DMS114 treated with DMSO at 0.1 percent for 48 hours (cell line): ENCODE data around the gene SRSF2.
"Not testable (repeated sequence)": the region's sequence is repeated elsewhere in the genome, so short reads cannot be mapped to it uniquely, and the experiment has no call there.

Source experiments
- DNase-seq: peaks from one replicate; lab custom pipeline; 2025; ENCODE audit not compliant: unreplicated experiment; lab: John Stamatoyannopoulos, UW

SRSF2 gene, protein sequence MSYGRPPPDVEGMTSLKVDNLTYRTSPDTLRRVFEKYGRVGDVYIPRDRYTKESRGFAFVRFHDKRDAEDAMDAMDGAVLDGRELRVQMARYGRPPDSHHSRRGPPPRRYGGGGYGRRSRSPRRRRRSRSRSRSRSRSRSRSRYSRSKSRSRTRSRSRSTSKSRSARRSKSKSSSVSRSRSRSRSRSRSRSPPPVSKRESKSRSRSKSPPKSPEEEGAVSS

GRCh38 chr17:76737082-76737675 is at the start of gene SRSF2:
TSS of gene SRSF2 (minus strand) at chr17:76737331. CDS start at chr17:76737160, 171 bp downstream.
- peak; percentile 92 for DNase-seq

DNA sequence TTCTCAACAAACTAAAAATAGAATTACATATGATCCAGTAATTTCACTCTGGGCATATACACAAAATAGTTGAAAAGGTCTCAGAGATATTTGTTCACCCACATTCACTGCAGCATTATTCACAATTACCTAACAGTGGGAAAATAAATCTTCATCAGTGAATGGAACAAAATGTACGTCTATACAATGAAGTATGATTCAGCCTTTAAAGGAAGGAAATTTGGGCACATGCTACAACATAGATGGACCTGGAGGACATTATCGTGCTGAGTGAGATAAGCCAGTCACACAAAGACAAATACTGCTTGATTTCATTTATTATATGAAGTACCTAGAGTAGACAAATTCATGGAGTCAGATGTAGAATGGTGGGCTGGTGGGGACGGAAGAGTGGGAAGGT is 47.8 kb upstream of the SRSF2 start:
- DNase-seq = no peak

- no peak for DNase-seq
Observed at GRCh38 chr17:76783146-76783545, 46.0 kb upstream of the SRSF2 start.

GRCh38 chr17:76781056-76781982 is 44.2 kb upstream of the SRSF2 start:
- no peak for DNase-seq

- DNase-seq = no peak
Observed at GRCh38 chr17:76775021-76775600, 38.0 kb upstream of the SRSF2 start.

DNA sequence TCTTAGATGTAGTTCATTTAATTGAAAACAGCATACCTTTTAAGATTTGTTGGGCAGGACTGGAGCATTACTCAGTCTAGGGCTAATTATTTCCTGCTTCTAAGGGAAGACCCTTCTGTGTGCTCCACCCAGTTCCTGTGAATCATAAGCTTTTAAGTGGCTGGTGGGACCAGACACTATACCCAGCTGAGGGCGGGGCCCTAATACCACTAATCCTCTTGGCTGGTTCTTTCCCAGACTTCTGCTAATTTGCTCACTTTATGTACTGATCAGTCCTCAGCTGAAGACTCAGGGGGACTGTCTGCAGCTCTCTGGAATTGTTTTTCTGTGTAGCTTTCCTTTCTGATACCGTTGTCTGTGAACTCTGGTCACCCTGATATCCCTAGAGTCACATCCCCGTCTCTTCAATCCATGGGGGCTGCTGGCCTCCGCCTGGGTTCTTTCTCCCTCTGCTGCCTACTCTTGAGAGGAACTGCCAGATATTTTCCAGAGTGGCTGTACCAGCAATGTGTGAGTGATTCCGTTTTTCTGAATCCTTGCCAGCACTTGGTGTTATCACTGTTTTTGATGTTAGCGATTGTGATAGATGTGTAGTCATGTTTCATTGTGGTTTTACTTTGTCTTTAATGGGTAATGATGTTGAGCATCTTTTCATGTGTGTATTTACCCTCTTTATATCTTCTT is 35.9 kb upstream of the SRSF2 start:
- DNase-seq = no peak

- DNase-seq = no peak
Observed at GRCh38 chr17:76758570-76758969, 21.4 kb upstream of the SRSF2 start.

- no peak for DNase-seq
Observed at GRCh38 chr17:76757256-76757655, 20.1 kb upstream of the SRSF2 start.

DNA sequence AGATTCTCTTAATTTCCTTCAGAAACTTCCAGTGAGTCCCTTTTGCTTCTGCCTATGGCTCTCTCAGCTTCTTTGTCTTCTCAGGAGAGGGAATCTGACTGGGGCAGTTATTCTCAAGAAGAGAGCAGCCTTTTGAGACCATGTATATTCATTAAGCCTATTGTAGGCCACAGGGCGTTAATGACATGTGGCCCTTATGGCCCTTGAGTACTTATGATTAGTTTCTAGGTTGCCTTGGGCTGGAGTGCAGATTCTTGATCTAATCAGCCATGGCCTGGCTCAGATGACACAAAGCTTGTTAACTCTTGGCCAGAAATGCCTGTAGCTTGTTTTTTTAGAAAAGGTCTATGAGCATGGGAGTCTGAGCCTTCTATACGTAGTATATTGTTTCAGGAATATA is 18.2 kb upstream of the SRSF2 start:
- DNase-seq = no peak

GRCh38 chr17:76753061-76753961 is 16.2 kb upstream of the SRSF2 start:
- DNase-seq = no peak

GRCh38 chr17:76752006-76752405 is 14.9 kb upstream of the SRSF2 start:
- no peak for DNase-seq

DNA sequence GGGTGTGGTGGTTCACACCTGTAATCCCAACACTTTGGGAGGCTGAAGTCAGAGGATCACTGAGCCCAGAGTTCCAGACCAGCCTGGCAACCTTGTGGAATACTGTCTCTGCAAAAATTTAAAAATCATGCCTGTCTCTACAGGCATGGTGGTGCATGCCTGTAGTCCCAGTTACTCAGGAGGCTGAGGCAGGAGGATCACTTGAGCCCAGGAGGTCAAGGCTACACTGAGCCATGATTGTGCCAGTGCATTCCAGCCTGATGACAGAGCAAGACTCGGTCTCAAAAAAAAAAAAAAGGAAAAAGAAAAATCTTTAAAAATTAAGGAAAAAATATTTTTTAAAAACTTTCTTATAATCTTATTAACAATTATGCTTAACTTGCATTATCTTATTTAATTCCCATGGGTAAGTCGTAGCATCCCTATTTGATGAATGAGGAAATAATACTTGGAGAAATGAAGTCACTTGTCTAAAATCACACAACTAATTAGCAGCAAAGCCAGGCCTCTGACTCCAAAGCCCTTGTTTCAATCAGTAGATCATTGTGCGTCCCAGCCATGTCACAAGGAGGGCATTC is 14.4 kb upstream of the SRSF2 start:
- no peak for DNase-seq

DNA sequence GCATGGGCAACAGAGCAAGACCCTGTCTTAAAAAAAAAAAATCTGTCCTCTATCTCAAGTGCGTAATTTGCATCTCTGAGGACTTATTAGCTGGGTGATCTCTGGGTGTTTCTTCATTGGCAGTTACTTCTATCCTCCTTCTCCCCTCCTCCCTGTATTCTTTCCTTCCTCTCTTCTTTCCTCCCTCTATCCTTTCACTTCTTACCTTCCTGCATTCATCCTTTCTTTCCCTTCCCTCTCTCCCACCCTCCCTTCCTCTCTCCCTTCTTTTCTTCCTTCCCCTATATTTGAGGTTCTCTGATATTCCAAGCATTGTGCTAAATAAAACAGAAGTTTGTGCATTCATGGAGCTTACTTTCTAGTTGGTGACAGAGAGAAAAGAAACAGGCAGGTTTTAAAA is 11.5 kb upstream of the SRSF2 start:
- no peak for DNase-seq

DNA sequence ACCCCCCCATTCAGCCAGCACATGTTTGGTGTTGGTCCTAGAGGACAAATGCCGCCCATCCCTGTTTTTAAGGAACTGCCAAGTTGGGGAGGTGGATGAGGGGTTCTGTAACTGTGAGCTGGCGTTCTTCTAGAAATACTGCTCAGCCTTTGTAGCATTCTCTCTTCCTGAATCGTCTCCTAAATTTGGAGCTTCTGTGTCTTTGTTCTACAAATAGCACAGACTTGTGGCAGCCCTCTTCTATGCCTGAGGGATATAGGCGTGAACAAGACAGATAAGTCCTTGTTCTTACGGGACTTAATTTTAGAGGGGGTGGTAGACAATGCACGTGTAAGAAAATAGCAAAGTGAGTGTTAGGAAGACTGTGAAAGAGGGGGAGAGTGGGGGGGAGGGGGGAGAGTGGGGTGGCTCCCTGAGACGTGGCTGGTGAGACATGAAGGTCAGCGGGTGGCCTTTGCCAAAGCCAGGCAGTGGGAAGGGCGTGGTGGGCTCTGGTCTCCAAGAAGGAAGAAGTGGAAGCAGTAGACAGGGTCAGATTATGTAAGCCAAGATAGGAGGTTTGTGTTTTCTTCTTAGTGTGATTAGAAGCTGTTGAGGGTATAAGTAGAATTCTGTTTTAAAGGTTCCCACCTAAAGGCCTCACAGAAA is 10.7 kb upstream of the SRSF2 start:
- no peak for DNase-seq

GRCh38 chr17:76745785-76746184 is 8.7 kb upstream of the SRSF2 start:
- not testable (repeated sequence) for DNase-seq

DNA sequence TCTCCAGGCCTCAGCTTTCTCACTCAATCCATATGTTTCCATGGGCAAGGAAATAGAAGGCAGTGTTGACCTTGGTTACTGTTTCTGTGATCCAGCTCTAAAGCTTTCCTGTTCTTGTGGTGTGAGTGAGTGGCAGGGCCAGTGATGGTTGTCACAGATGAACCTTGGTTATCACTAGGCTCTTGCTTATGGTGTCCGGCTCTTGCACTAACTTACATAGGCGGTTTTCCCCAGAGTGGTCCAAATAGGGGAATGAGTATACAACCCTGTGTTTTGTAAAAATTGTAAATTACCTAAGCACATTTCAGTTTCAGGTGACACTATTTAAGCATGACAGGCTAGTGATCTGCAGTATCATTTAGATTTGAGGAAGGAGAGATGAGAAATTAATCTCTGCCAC is 7.6 kb upstream of the SRSF2 start:
- DNase-seq = no peak

GRCh38 chr17:76742958-76743357 is 5.8 kb upstream of the SRSF2 start:
- DNase-seq = no peak

GRCh38 chr17:76740329-76741118 is 3.4 kb upstream of the SRSF2 start:
- no peak for DNase-seq
